Esophagus (tissue), 2 donors: ENCODE measurements around the gene ABTB2. TPM values are rescaled to one million over a fixed set of nuclear protein-coding genes. Genes with fewer than 3 reads are reported as not detected.

Experiments
- H3K27ac ChIP-seq, 2 donors: one replicate each; pipeline ENCODE4 v1.5.1; 2013; ENCODE audit warnings: low read depth in 2 of 2, mild to moderate bottlenecking in 2 of 2, inconsistent platforms in 1 of 2, low read length in 1 of 2, moderate library complexity in 1 of 2
- H3K27me3 ChIP-seq, 2 donors: one replicate each; pipeline ENCODE4 v1.6.1; 2013; ENCODE audit warnings: low read length in 2 of 2, control low read depth in 1 of 2, mild to moderate bottlenecking in 1 of 2; ENCODE audit not compliant: insufficient read depth in 2 of 2, control insufficient read depth in 1 of 2
- H3K36me3 ChIP-seq, 2 donors: one replicate each; pipeline ENCODE4 v1.6.1; 2013; ENCODE audit warnings: low read length in 1 of 2; ENCODE audit not compliant: control insufficient read depth in 2 of 2, insufficient read depth in 2 of 2
- H3K4me1 ChIP-seq, 2 donors: one replicate each; pipeline ENCODE4 v1.6.1; 2013; ENCODE audit warnings: low read length in 1 of 2; ENCODE audit not compliant: control insufficient read depth in 2 of 2, insufficient read depth in 2 of 2
- H3K4me3 ChIP-seq, 2 donors: one replicate each; pipeline ENCODE4 v1.5.1; 2013; ENCODE audit warnings: low read length in 2 of 2, mild to moderate bottlenecking in 2 of 2, low read depth in 1 of 2, moderate library complexity in 1 of 2
- H3K9me3 ChIP-seq, 2 donors: one replicate each; pipeline ENCODE4 v1.6.1; 2013; ENCODE audit warnings: mild to moderate bottlenecking in 2 of 2, low read depth in 1 of 2, low read length in 1 of 2, moderate library complexity in 1 of 2; ENCODE audit not compliant: control insufficient read depth in 2 of 2, insufficient read depth in 1 of 2
- WGBS, 2 donors: extraction: QIAGEN DNeasy Blood & Tissue Kit; methylation state at CpG; one replicate each; pipeline ENCODE4 v1.1.7; 2013; 5-methylcytosine and 5-hydroxymethylcytosine counted together
- polyA plus RNA-seq, 2 donors: library from polyadenylated mRNA; stranded (reverse); fragments of 200-250 nt; gene quantifications; one replicate each; pipeline ENCODE4 v1.2.3, GENCODE V29; 2013
- donor health status: healthy with polysubstance abuse.
- donor health status: Bipolar disorder and iron deficiency.

Gene ABTB2
- polyA plus RNA-seq, 2 donors: 3.2 to 4.3 TPM

DNA sequence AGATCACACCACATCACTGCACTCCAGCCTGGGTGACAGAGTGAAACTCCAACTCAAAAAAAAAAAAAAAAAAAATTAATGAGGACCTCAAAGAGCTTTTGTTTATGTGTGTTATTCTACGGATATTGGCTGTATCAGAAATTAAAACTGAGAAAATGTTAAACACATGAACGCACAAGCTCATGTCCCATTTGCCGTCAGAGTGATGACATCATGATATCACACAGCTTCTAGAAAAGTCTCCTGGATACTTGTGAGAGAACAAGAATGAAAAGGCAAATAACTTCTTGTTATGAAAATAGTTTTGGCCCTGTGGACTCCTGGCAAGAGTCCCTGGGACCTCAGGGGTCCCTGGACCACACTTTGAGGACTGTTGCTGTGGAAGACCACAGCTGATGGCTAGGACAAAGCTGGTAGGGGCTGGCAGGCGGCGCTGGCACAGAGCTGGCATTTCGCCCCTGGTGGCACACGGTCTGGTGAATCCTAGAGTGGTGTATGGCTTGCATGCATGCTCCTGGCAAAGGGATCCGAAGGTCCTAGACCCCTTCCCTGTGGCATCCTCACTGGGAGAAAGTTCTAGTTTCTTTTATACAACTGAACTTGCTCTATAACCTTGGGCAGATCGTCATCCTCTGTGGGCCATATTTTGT is 178.7 kb downstream of the ABTB2 start:
- 88 to 90% methylated on average over 9 of the region's 9 CpGs for WGBS, 2 donors
- Histone ChIP-seq H3K27ac (no peak overlapping the region), H3K4me3 (no peak overlapping the region), H3K27me3 (no peaks in the 10 kb centered on the region), H3K9me3 (peaks cover 0 to 6% of the 10 kb centered on the region in 2 donors), H3K36me3 (no peaks in the 10 kb centered on the region), H3K4me1 (peaks cover 0 to 3% of the 10 kb centered on the region in 2 donors)

DNA sequence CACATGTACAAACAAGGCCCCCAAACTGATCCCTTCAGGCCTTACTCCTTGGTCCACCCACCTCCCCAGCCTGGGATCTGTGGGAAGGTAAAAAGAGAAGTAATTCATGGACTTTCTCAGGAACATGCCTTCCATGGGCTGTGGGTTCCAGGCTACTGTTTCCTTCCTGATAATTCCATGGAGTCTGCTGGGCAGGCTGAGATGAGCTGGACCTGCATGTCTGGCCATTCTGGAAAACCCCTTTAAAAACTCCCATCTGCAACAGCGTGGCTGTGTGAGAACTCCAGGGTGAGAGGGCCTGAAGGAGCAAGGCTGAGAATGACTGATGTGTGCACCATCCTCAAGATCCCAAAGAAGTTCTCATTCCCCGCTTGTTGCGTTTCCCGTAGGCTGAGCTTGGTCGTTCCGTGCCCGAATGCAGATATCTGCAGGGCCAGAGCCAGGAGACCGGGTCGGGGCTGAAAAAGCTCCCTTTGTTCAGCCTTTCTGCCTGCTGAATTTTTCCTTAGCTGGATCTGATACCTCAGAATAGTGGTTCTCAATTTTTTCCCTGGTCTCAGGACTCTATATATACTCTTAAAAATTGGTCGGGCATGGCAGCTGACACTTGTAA is 179.5 kb downstream of the ABTB2 start:
- Histone ChIP-seq H3K27ac (no peak overlapping the region), H3K27me3 (no peaks in the 10 kb centered on the region), H3K9me3 (peaks cover 0 to 5% of the 10 kb centered on the region in 2 donors), H3K4me3 (no peak overlapping the region), H3K36me3 (no peaks in the 10 kb centered on the region), H3K4me1 (peaks cover 0 to 3% of the 10 kb centered on the region in 2 donors)
- whole genome bisulfite sequencing, 2 donors: 92% methylated on average over 10 of the region's 10 CpGs

DNA sequence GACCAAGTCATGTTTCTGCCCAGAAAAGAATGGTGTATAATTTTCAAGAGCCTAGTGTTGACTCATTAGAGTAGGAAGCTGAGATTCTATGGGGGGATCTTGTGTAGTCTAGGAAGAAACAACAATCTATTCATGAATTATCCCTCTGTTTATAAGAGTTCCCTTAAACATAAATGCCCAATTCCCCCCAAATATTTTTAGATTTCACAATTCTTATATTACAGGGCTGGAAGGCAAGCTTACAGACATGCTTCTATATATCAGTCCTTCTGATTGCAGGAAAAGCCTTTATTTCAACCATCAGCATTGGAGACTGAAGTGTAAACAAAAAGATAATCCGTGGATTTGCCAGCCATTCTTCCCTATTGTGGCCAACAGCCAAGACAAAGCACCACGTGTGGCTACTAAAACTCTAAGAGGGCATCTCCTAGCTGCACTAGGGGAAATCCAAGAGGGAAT is 181.0 kb downstream of the ABTB2 start:
- H3K36me3 ChIP-seq: no peaks in the 10 kb centered on the region
- H3K9me3 ChIP-seq: peaks cover 0 to 2% of the 10 kb centered on the region in 2 donors
- no peaks in the 10 kb centered on the region for H3K27me3 ChIP-seq
- H3K4me1 ChIP-seq: peaks cover 0 to 3% of the 10 kb centered on the region in 2 donors
- no peak overlapping the region for H3K27ac ChIP-seq
- 18 to 22% methylated on average over 2 of the region's 2 CpGs for WGBS, 2 donors
- H3K4me3 ChIP-seq: no peak overlapping the region

DNA sequence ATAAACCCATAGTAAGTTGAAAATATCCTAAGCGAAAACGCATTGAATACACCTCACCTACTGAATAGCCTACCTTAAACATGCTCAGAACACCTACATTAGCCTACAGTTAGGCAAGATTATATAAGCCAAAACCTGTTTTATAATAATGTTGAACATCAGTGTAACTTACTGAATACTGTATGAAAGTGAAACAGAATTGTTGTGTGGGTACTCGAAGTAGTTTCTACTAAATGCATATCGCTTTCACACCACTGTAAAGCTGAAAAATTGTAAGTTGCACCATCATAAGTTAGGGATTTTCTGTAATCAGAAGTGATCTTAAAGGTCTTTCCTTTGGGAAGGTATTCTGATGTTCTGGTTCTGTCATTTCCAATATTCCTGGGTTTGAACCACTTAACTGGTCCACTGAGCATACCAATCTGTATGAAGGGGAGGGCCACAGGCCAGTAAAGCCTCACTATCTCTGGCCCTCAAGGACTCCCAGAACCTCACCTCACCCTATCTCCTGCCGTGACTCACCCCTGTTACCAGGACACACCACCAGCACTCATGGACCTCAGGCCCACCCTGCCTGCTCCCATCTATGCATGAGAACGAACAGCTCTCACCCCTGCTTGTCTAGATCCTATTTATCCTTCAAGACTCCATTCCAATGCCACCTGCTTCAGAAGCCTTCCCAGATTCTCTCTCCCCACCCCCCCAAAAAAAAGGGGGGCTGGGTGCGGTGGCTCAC is 182.4 kb downstream of the ABTB2 start:
- peaks cover 0 to 2% of the 10 kb centered on the region in 2 donors for H3K9me3 ChIP-seq
- H3K27ac ChIP-seq: no peak overlapping the region
- 76 to 86% methylated on average over 7 of the region's 7 CpGs for WGBS, 2 donors
- H3K36me3 ChIP-seq: peaks cover 0 to 1% of the 10 kb centered on the region in 2 donors
- H3K4me3 ChIP-seq: no peak overlapping the region
- no peaks in the 10 kb centered on the region for H3K27me3 ChIP-seq
- peaks cover 0 to 3% of the 10 kb centered on the region in 2 donors for H3K4me1 ChIP-seq

DNA sequence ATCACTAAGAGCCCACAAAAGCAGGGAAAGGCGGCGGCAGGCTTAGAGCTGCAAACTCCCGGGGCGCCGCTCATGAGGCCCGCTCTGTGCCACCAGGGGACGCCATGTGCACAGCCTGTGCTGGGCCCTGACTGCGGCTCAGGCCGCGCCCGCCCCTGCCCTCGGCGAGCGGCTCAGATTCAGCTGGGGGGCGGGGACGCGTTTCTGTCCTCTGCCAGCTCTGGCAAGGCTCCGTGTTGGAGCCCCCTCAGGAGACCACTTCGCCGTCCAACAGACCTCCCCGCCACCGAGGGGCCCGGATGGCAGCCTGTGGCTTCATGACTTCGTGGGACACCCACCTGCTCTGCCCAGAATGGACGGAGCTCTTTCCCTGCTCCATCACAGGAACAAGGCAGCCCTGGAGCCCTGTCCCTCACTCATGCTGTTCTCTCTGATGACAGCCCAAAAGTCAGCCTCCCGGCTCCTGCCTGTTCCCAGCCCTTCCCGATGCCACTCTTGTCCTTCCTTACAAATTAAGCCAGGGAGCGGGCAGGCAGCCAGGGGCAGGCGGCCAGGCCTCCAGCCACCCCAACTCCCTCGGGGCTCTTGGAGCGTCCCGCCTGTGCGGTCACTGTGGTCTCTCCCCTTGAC is 183.3 kb downstream of the ABTB2 start:
- no peak overlapping the region for H3K4me3 ChIP-seq
- H3K27me3 ChIP-seq: no peaks in the 10 kb centered on the region
- peaks cover 0 to 3% of the 10 kb centered on the region in 2 donors for H3K4me1 ChIP-seq
- H3K27ac ChIP-seq: no peak overlapping the region
- H3K9me3 ChIP-seq: peaks cover 0 to 2% of the 10 kb centered on the region in 2 donors
- 13 to 14% methylated on average over 30 to 33 of the region's 33 CpGs for WGBS, 2 donors
- H3K36me3 ChIP-seq: peaks cover 0 to 2% of the 10 kb centered on the region in 2 donors

DNA sequence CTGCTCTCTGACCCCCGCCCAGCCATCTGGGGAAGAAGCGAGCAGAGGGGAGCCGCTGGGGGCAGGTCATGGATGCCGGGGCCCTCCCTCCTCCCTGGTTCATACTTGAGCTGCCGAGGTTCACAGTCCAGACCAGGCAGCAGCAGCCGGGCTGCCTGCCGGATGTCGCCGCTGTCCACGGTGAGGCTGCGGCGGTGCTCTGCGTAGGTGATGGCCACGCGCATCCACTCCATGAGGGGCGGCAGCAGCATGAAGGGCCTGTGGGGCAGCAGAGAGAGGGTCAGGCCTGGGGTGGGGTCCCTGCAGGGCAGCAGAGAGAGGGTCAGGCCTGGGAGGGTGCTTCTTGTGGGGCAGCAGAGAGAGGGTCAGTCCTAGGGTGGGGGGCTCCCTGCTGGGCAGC is 184.8 kb downstream of the ABTB2 start:
- H3K27ac ChIP-seq: no peak overlapping the region
- peaks cover 0 to 2% of the 10 kb centered on the region in 2 donors for H3K36me3 ChIP-seq
- peaks cover 0 to 2% of the 10 kb centered on the region in 2 donors for H3K9me3 ChIP-seq
- no peak overlapping the region for H3K4me3 ChIP-seq
- 97% methylated on average over 16 of the region's 16 CpGs for WGBS, 2 donors
- H3K27me3 ChIP-seq: no peaks in the 10 kb centered on the region
- peaks cover under 1 to 3% of the 10 kb centered on the region in 2 donors for H3K4me1 ChIP-seq

- H3K27ac ChIP-seq: no peak overlapping the region
- H3K27me3 ChIP-seq: no peaks in the 10 kb centered on the region
- 69 to 81% methylated on average over 8 of the region's 8 CpGs for WGBS, 2 donors
- H3K36me3 ChIP-seq: peaks cover 0 to 2% of the 10 kb centered on the region in 2 donors
- H3K9me3 ChIP-seq: peaks cover 0 to 2% of the 10 kb centered on the region in 2 donors
- H3K4me1 ChIP-seq: peaks cover 5 to 16% of the 10 kb centered on the region in 2 donors
- H3K4me3 ChIP-seq: no peak overlapping the region
Measured at GRCh38 chr11:34169686-34170085, 188.1 kb downstream of the ABTB2 start.

DNA sequence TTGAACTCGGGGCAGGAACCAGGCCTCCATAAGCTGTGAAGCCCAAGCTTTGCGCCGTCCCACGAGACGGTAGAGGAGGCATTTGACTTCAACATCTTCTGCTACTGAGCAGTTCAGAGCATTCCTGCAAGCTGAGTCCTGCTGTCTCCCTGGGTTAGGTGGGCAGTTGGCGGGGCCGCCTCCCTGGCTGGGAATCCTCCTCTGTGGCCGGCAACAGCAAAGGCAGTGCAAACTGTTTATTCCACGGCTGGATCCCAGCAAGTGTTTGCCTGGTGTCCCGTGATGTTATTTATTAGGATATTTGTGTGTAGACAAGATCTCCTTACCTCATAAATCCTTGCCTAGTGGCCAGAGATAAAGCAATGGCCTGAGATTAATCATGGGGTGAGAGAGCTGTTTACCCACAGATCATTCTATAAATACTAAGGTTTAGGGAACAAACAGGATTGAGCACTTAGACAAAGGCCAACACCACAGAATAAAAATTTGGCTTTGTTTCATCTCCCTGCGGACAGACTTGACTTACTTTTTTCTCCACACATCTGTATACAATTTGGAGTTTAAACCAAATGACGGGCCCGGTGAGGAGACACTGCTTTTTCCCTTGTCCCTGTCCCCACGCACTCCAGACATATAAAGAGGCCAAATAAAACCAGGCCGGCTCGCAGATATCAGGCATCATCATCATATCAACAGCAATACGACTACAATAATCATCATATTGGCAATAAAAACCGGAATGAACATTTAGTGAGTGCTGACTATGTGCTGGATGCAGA is 189.0 kb downstream of the ABTB2 start:
- no peaks in the 10 kb centered on the region for H3K9me3 ChIP-seq
- H3K4me3 ChIP-seq: no peak overlapping the region
- peaks cover 0 to 2% of the 10 kb centered on the region in 2 donors for H3K36me3 ChIP-seq
- no peak overlapping the region for H3K27ac ChIP-seq
- peaks cover 5 to 14% of the 10 kb centered on the region in 2 donors for H3K4me1 ChIP-seq
- 81 to 83% methylated on average over 18 of the region's 18 CpGs for WGBS, 2 donors
- no peaks in the 10 kb centered on the region for H3K27me3 ChIP-seq

DNA sequence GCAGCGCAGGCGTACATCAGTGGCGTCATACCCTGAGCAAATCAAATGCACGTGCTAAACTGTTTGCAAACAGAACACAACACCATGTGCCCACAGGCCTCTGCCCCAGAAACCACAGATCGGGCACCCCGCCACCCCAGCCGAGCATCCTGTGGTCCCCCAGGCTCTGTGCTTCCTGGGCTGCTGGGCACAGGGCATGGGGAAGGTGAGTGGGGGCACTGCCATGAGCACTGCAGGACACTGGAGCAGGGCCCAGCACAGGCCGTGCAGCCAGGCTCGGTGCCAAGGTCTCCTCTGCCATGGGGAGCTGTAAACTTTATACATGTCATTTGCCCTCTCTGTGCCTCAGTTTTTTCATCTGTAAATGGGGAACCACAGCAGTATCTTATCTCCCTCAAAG is 189.8 kb downstream of the ABTB2 start:
- Histone ChIP-seq H3K4me1 (peaks cover 5 to 14% of the 10 kb centered on the region in 2 donors), H3K27ac (no peak overlapping the region), H3K36me3 (peaks cover 0 to 6% of the 10 kb centered on the region in 2 donors), H3K27me3 (no peaks in the 10 kb centered on the region), H3K4me3 (no peak overlapping the region), H3K9me3 (no peaks in the 10 kb centered on the region)
- 82 to 86% methylated on average over 9 of the region's 9 CpGs for WGBS, 2 donors
